GM12878 (cell line): ENCODE measurements around the gene ME3. TPM values are rescaled to one million over a fixed set of nuclear protein-coding genes. Genes with fewer than 3 reads are reported as not detected.

Experiments used
- ATAC-seq: fragments of 200-7000 bp; cut with Tn5 transposase; 3 replicates; pipeline ENCODE4 v1.9.1; 2020; ENCODE audit warnings: mild to moderate bottlenecking, moderate library complexity
- BruUV-seq: library from RNA; stranded (reverse); fragments of 400-500 nt; replicated peaks from 2 replicates; lab custom pipeline; 2021; lab: Mats Ljungman, UMichigan
- CTCF ChIA-PET: fragments of 300-600 bp; sonication (Branson Sonifier 250); formaldehyde crosslinking; extraction: SDS; loops from one replicate; lab custom pipeline; 2021; ENCODE audit warnings: inconsistent platforms; lab: Yijun Ruan, JAX
- POLR2A ChIA-PET: fragments of 350-600 bp; formaldehyde crosslinking; extraction: SDS; loops from one replicate; lab custom pipeline; 2021; ENCODE audit warnings: inconsistent platforms; lab: Charles Lee
- RAD21 ChIA-PET: fragments of 300-600 bp; sonication (Branson Sonifier 250); formaldehyde crosslinking; loops from one replicate; lab custom pipeline; 2023; ENCODE audit warnings: antibody characterized with exemption; ENCODE audit not compliant: unreplicated experiment; lab: Charles Lee
- SMC1A ChIA-PET: fragments of 300-600 bp; sonication (Branson Sonifier 250); formaldehyde crosslinking; loops from one replicate; lab custom pipeline; 2023; ENCODE audit not compliant: unreplicated experiment, uncharacterized antibody; lab: Charles Lee
- DNase-seq: peaks from one replicate; pipeline ENCODE4 v3.0.0-alpha.2; 2011; ENCODE audit warnings: low read depth, low spot score
- FAIRE-seq: peaks from 3 replicates; lab custom pipeline; 2011; peaks lifted over from hg19 to GRCh38; lab: Jason Lieb, UNC
- H2AFZ ChIP-seq: 2 replicates; pipeline ENCODE4 v1.6.0; 2011; ENCODE audit warnings: low read depth, low read length, control low read depth; ENCODE audit not compliant: control insufficient read depth
- H3K27ac ChIP-seq: 2 replicates; pipeline ENCODE4 v1.5.1; 2011; ENCODE audit warnings: control low read depth; ENCODE audit not compliant: control insufficient read depth, insufficient read depth
- H3K27me3 ChIP-seq, 2 experiments: replicated peaks in 1 of 2; 2 replicates each; pipeline versions ENCODE4 v1.6.0 to v1.6.1; 2011; ENCODE audit warnings: low read length in 1 of 2; ENCODE audit not compliant: control insufficient read depth in 2 of 2, insufficient read depth in 2 of 2
- H3K36me3 ChIP-seq, 2 experiments: 2 replicates each; pipeline ENCODE4 v1.5.1; 2011; ENCODE audit warnings: low read length in 1 of 2; ENCODE audit not compliant: control insufficient read depth in 2 of 2, insufficient read depth in 2 of 2
- H3K4me1 ChIP-seq: 2 replicates; pipeline ENCODE4 v1.6.1; 2011; ENCODE audit warnings: mild to moderate bottlenecking, low read length, moderate library complexity, mixed read lengths; ENCODE audit not compliant: control insufficient read depth, insufficient read depth
- H3K4me2 ChIP-seq: 2 replicates; pipeline ENCODE4 v1.6.0; 2011; ENCODE audit warnings: control low read depth; ENCODE audit not compliant: control insufficient read depth, insufficient read depth
- H3K4me3 ChIP-seq: fragments of 200-600 bp; sonication (generic); 2 replicates; pipeline ENCODE4 v1.5.1; 2016
- H3K79me2 ChIP-seq: 2 replicates; pipeline ENCODE4 v1.6.0; 2011; ENCODE audit warnings: low read length; ENCODE audit not compliant: control insufficient read depth, insufficient read depth
- H3K9ac ChIP-seq: 2 replicates; pipeline ENCODE4 v1.8.0; 2011; ENCODE audit warnings: low read length, control low read depth, mixed read lengths; ENCODE audit not compliant: control insufficient read depth, insufficient read depth
- H3K9me3 ChIP-seq: replicated peaks from 3 replicates; pipeline ENCODE4 v1.5.1; 2011; ENCODE audit warnings: mild to moderate bottlenecking, low read length; ENCODE audit not compliant: control insufficient read depth, insufficient read depth
- H4K20me1 ChIP-seq: 2 replicates; pipeline ENCODE4 v1.6.0; 2011; ENCODE audit not compliant: control insufficient read depth, insufficient read depth
- BACH1 ChIP-seq: fragments of 450-650 bp; IDR thresholded peaks from 2 replicates; pipeline ENCODE4 v1.6.1; 2017; ENCODE audit warnings: mild to moderate bottlenecking, borderline replicate concordance
- CBFB ChIP-seq: IDR thresholded peaks from 2 replicates; pipeline ENCODE4 v1.6.1; 2016; ENCODE audit warnings: antibody characterized with exemption, low read depth
- CBX3 ChIP-seq: fragments of 200-600 bp; sonication (generic); IDR thresholded peaks from 2 replicates; pipeline ENCODE4 v1.6.1; 2016; ENCODE audit warnings: low read depth, borderline replicate concordance
- MEF2B ChIP-seq: fragments of 450-650 bp; IDR thresholded peaks from 2 replicates; pipeline ENCODE4 v1.6.1; 2018; ENCODE audit warnings: mild to moderate bottlenecking, moderate library complexity; ENCODE audit not compliant: partially characterized antibody, poor library complexity, severe bottlenecking
- MTA3 ChIP-seq: IDR thresholded peaks from 2 replicates; pipeline ENCODE4 v1.6.1; 2012; ENCODE audit warnings: low read length, inconsistent platforms, borderline replicate concordance
- NR2C2 ChIP-seq: IDR thresholded peaks from 2 replicates; pipeline ENCODE4 v1.6.1; 2011; ENCODE audit warnings: borderline replicate concordance, low read depth; ENCODE audit not compliant: control insufficient read depth, insufficient read length
- NRF1 ChIP-seq: conservative IDR thresholded peaks from 2 replicates; pipeline ENCODE4 v1.6.1; 2011; ENCODE audit warnings: mild to moderate bottlenecking, low read depth, low read length, improper control_type of control experiment
- POLR2A ChIP-seq: IDR thresholded peaks from 2 replicates; pipeline ENCODE4 v1.6.1; 2011; ENCODE audit warnings: low read depth, mild to moderate bottlenecking, low read length
- RAD21 ChIP-seq: IDR thresholded peaks from 2 replicates; pipeline ENCODE4 v1.6.1; 2011; ENCODE audit warnings: mild to moderate bottlenecking, low read depth, low read length, moderate library complexity; ENCODE audit not compliant: insufficient read depth
- RBBP5 ChIP-seq: fragments of 200-600 bp; sonication (generic); conservative IDR thresholded peaks from 2 replicates; pipeline ENCODE4 v1.6.1; 2016
- ZNF207 ChIP-seq: fragments of 450-650 bp; IDR thresholded peaks from 2 replicates; pipeline ENCODE4 v1.6.1; 2014; ENCODE audit warnings: antibody characterized with exemption, mild to moderate bottlenecking, borderline replicate concordance
- ZZZ3 ChIP-seq: IDR thresholded peaks from 2 replicates; pipeline ENCODE4 v1.6.1; 2011; ENCODE audit warnings: low read depth; ENCODE audit not compliant: control insufficient read depth, insufficient read length
- WGBS: methylation state at CpG from one replicate; pipeline ENCODE4 v1.1.6; 2016; ENCODE audit warnings: low lambda C conversion rate; ENCODE audit not compliant: insufficient replicate concordance, insufficient coverage; ENCODE audit errors: missing lambda C conversion rate; 5-methylcytosine and 5-hydroxymethylcytosine counted together
- in situ Hi-C: fragments of 300-500 bp; cut with MboI; formaldehyde crosslinking; loops from 9 replicates; pipeline ENCODE4 v1.14.3; 2018; ENCODE audit warnings: mixed read lengths
- intact Hi-C: fragments of 100-400 bp; cut with micrococcal nuclease; formaldehyde crosslinking; loops from one replicate; pipeline ENCODE4 v1.14.2; 2022; ENCODE audit not compliant: unreplicated experiment
- polyA plus RNA-seq, 11 experiments: library from polyadenylated mRNA; depleted of rRNA in 4 of 11; unstranded in 6 of 11; stranded (reverse) in 5 of 11; fragments of >200 nt; fragmentation: Nextera tagmentation in 4 of 11; fragmentation: Illumina TruSeq in 1 of 11; extraction: Ambion mirVana in 4 of 11; extraction: Trizol in 1 of 11; gene quantifications; 1 replicate in 1 of 11; 2 replicates in 10 of 11; pipeline versions ENCODE4 v1.2.1 to v1.2.3, GENCODE V29; 2011 to 2016; ENCODE audit warnings: inconsistent platforms in 2 of 11, missing spikeins in 2 of 11, low read depth in 1 of 11
- total RNA-seq, 4 experiments: library from RNA; depleted of rRNA in 3 of 4; stranded (reverse); fragments of >200 nt in 3 of 4; fragmentation: Illumina TruSeq in 1 of 4; extraction: Trizol in 1 of 4; gene quantifications; 2 replicates each; pipeline versions ENCODE4 v1.2.1 to v1.2.3, GENCODE V29; 2013 to 2021
- TF ChIP-seq, protein P1 (sequence below): IDR thresholded peaks from 2 replicates; pipeline ENCODE4 v1.6.1; 2011; ENCODE audit warnings: low read depth, low read length, improper control_type of control experiment, borderline replicate concordance
- TF ChIP-seq, protein P2 (sequence below): IDR thresholded peaks from 2 replicates; pipeline ENCODE4 v1.6.1; 2011; ENCODE audit warnings: borderline replicate concordance, low read depth, mild to moderate bottlenecking, moderate library complexity, mixed read lengths, low read length; ENCODE audit not compliant: insufficient read depth; ENCODE audit errors: extremely low read length

The ME3 gene
- total and polyA plus RNA-seq, 10 of the 15 experiments (the other 5 are each of a cell fraction or from before 2014, with no cell fraction given) = 0.06 to 0.40 (median 0.19) TPM; not detected in 2

DNA sequence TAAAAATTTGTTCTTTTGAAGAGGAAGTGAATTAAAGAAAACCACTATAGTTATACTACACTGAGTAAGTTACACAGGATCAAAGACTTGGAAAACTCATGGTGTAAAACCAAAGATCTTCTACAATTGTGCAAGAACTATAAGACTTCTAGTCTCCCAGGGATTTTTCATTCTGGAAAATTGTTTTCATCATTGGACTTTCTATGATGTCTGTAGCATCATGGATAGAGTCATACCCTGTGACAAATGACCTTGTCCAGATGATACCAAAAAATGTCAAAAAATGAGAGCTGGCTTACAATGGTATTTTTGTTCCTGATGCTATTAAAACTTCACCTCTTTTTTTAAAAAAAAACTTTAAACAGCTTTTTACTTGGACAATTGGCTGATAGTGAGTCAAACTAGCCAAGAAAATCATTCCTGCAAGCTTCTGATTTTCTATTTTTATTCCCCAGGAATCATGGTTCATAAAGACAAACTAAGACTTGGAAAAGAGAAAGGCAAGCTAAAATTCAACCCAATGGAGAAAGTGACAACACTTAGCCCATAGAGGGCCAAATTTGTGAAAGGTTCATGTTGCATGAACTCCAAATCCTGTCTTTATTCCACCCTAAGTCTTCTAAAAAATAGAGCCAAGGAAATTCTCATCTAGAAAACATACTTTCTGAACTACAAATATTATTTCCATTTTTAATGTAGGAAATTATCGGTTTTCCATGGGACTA lies 30.7 kb downstream of the ME3 start:
- H3K27ac ChIP-seq = no peak overlapping the region
- no peak for FAIRE-seq
- no peak overlapping the region for H3K9ac ChIP-seq
- no peak overlapping the region for H3K4me2 ChIP-seq
- CTCF ChIA-PET = interaction anchor here (1.1 kb wide), 1 partner anchor 27 kb away, joined by 3 read pairs; no protein-coding TSS in a partner anchor
- intact Hi-C loops = no loop called here
- TF ChIP-seq MTA3 (no peak), RAD21 (no peak), BACH1 (no peak)
- TF ChIP-seq, protein P1, sequence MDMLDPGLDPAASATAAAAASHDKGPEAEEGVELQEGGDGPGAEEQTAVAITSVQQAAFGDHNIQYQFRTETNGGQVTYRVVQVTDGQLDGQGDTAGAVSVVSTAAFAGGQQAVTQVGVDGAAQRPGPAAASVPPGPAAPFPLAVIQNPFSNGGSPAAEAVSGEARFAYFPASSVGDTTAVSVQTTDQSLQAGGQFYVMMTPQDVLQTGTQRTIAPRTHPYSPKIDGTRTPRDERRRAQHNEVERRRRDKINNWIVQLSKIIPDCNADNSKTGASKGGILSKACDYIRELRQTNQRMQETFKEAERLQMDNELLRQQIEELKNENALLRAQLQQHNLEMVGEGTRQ = no peak
- TF ChIP-seq, all 136 proteins: peak for 0
- ChIA-PET RAD21 (no interaction called here), POLR2A (no interaction called here), SMC1A (no interaction called here)
- H3K79me2 ChIP-seq = no peaks in the 10 kb centered on the region
- no peaks in the 10 kb centered on the region for H3K27me3 ChIP-seq
- no peaks in the 10 kb centered on the region for H3K36me3 ChIP-seq
- no peak overlapping the region for H3K4me3 ChIP-seq
- H2AFZ ChIP-seq = no peak overlapping the region
- no peaks in the 10 kb centered on the region for H4K20me1 ChIP-seq
- DNase-seq = no peak
- H3K9me3 ChIP-seq = no peaks in the 10 kb centered on the region
- 4% methylated on average over 1 of the region's 1 CpG for WGBS
- no TSS peak for BruUV-seq
- no peak for ATAC-seq
- no peaks in the 10 kb centered on the region for H3K4me1 ChIP-seq
- in situ Hi-C loops = no loop called here

DNA sequence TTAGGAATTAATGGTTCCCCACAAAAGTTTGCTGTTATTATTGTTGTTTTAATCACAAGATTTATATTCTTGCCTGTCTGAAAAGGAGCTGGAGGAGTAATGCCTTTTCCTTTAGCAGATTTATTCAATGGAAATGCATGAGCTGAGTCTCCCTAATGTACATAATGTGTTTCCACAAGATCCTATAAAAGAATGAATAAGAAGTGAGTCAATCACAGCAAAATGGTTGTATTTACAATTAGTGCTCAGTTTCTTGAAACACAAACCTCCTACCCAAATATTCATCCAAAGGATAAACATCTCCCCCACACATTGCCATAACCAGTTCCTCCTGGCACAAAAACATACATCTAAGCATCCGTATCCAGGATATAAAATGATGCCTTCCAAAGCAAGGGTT lies 33.3 kb downstream of the ME3 start:
- no peaks in the 10 kb centered on the region for H3K79me2 ChIP-seq
- intact Hi-C loops = no loop called here
- WGBS = 20% methylated on average over 1 of the region's 1 CpG
- ChIA-PET RAD21 (interaction anchor here (0.9 kb wide), 1 partner anchor 133 kb away, joined by 4 read pairs; no protein-coding TSS in a partner anchor), SMC1A (interaction anchor here (1.3 kb wide), 1 partner anchor 30 kb away, joined by 4 read pairs; no protein-coding TSS in a partner anchor), POLR2A (interaction anchor here (0.6 kb wide), 1 partner anchor 632 kb away, joined by 3 read pairs; no protein-coding TSS in a partner anchor), CTCF (interaction anchor here (1.0 kb wide), 1 partner anchor 98 kb away, joined by 3 read pairs; no protein-coding TSS in a partner anchor)
- DNase-seq (no peak), FAIRE-seq (no peak), ATAC-seq (no peak)
- H2AFZ ChIP-seq = no peak overlapping the region
- no peaks in the 10 kb centered on the region for H3K36me3 ChIP-seq
- peaks cover 0 to 3% of the 10 kb centered on the region in 2 experiments; a peak in 1 of 4 replicates for H3K27me3 ChIP-seq
- H3K27ac ChIP-seq = no peak overlapping the region
- BruUV-seq = no TSS peak
- no peak overlapping the region for H3K4me3 ChIP-seq
- H4K20me1 ChIP-seq = no peaks in the 10 kb centered on the region
- no peak overlapping the region for H3K4me2 ChIP-seq
- H3K9ac ChIP-seq = no peak overlapping the region
- TF ChIP-seq NR2C2 (no peak), RBBP5 (no peak), BACH1 (no peak), CBX3 (no peak), CBFB (no peak), RAD21 (no peak), MEF2B (no peak), POLR2A (no peak), NRF1 (no peak), ZZZ3 (no peak), ZNF207 (no peak)
- TF ChIP-seq, protein P2, sequence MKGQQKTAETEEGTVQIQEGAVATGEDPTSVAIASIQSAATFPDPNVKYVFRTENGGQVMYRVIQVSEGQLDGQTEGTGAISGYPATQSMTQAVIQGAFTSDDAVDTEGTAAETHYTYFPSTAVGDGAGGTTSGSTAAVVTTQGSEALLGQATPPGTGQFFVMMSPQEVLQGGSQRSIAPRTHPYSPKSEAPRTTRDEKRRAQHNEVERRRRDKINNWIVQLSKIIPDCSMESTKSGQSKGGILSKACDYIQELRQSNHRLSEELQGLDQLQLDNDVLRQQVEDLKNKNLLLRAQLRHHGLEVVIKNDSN = no peak
- in situ Hi-C loops = no loop called here
- H3K9me3 ChIP-seq = no peaks in the 10 kb centered on the region
- H3K4me1 ChIP-seq = no peaks in the 10 kb centered on the region
